PC-3 (cell line): ENCODE measurements around the gene MC1R. TPM values are rescaled to one million over a fixed set of nuclear protein-coding genes. Genes with fewer than 3 reads are reported as not detected.

Source experiments
- ATAC-seq: fragments of 200-7000 bp; cut with Tn5 transposase; 2 replicates; pipeline ENCODE4 v1.9.1; 2020; ENCODE audit warnings: mild to moderate bottlenecking, moderate library complexity
- BruUV-seq: library from RNA; stranded (reverse); fragments of 400-500 nt; replicated peaks from 2 replicates; lab custom pipeline; 2021; lab: Mats Ljungman, UMichigan
- CTCF ChIA-PET: fragments of 300-600 bp; sonication (Branson Sonifier 250); formaldehyde crosslinking; loops from one replicate; lab custom pipeline; 2022; ENCODE audit warnings: antibody characterized with exemption; lab: Charles Lee
- POLR2A ChIA-PET: fragments of 300-600 bp; sonication (Branson Sonifier 250); formaldehyde crosslinking; loops from one replicate; lab custom pipeline; 2022; ENCODE audit warnings: antibody characterized with exemption; ENCODE audit not compliant: unreplicated experiment; lab: Charles Lee
- DNase-seq: peaks from one replicate; pipeline ENCODE4 v3.0.0-alpha.2; 2015
- H2AFZ ChIP-seq: fragments of 300-600 bp; sonication (generic); 2 replicates; pipeline ENCODE4 v1.6.0; 2016; ENCODE audit warnings: antibody characterized with exemption, low read length
- H3F3A ChIP-seq: fragments of 300-600 bp; sonication (generic); one replicate; pipeline ENCODE4 v1.6.0; 2017; ENCODE audit warnings: antibody characterized with exemption, low read length, control low read depth, mild to moderate bottlenecking; ENCODE audit not compliant: unreplicated experiment
- H3K27ac ChIP-seq: fragments of 300-600 bp; sonication (generic); 2 replicates; pipeline ENCODE4 v1.5.1; 2016; ENCODE audit warnings: mild to moderate bottlenecking, low read length
- H3K27me3 ChIP-seq: fragments of 300-600 bp; sonication (generic); 2 replicates; pipeline ENCODE4 v1.6.1; 2016; ENCODE audit warnings: low read length, mixed read lengths
- H3K36me3 ChIP-seq: fragments of 300-600 bp; sonication (generic); 2 replicates; pipeline ENCODE4 v1.6.1; 2016; ENCODE audit warnings: low read depth, mixed run types, low read length, mixed read lengths
- H3K4me1 ChIP-seq: fragments of 300-600 bp; sonication (generic); 2 replicates; pipeline ENCODE4 v1.5.1; 2016; ENCODE audit warnings: low read length; ENCODE audit not compliant: insufficient read depth
- H3K4me2 ChIP-seq: fragments of 300-600 bp; sonication (generic); 2 replicates; pipeline ENCODE4 v1.6.0; 2016; ENCODE audit warnings: low read length
- H3K4me3 ChIP-seq: fragments of 300-600 bp; sonication (generic); 2 replicates; pipeline ENCODE4 v1.5.1; 2016; ENCODE audit warnings: mild to moderate bottlenecking, low read length, mixed read lengths
- H3K79me2 ChIP-seq: fragments of 300-600 bp; sonication (generic); 2 replicates; pipeline ENCODE4 v1.6.1; 2017; ENCODE audit warnings: low read length, mixed read lengths
- H3K9ac ChIP-seq: fragments of 300-600 bp; sonication (generic); 2 replicates; pipeline ENCODE4 v1.6.0; 2016; ENCODE audit warnings: mild to moderate bottlenecking, low read length
- H3K9me2 ChIP-seq: fragments of 300-600 bp; sonication (generic); replicated peaks from 2 replicates; pipeline ENCODE4 v1.6.1; 2016; ENCODE audit warnings: mixed run types, low read length, mixed read lengths
- H3K9me3 ChIP-seq: fragments of 300-600 bp; sonication (generic); 2 replicates; pipeline ENCODE4 v1.6.1; 2016; ENCODE audit warnings: low read length, mixed read lengths
- H4K20me1 ChIP-seq: fragments of 300-600 bp; sonication (generic); 2 replicates; pipeline ENCODE4 v1.6.1; 2016; ENCODE audit warnings: low read length, mixed read lengths
- EZH2 ChIP-seq: fragments of 300-600 bp; sonication (generic); IDR thresholded peaks from one replicate; pipeline ENCODE4 v1.6.1; 2017; ENCODE audit warnings: antibody characterized with exemption, mild to moderate bottlenecking, low read length; ENCODE audit not compliant: unreplicated experiment
- EZH2phosphoT487 ChIP-seq: fragments of 300-600 bp; sonication (generic); IDR thresholded peaks from 2 replicates; pipeline ENCODE4 v1.6.1; 2018; ENCODE audit warnings: mild to moderate bottlenecking, antibody characterized with exemption, low read length, borderline replicate concordance
- intact Hi-C: fragments of 100-400 bp; cut with micrococcal nuclease; formaldehyde crosslinking; loops from 2 replicates; pipeline ENCODE4 v1.9.0; 2023
- total RNA-seq: library from RNA; depleted of rRNA; stranded (reverse); fragments of >200 nt; gene quantifications from 2 replicates; pipeline ENCODE4 v1.2.3, GENCODE V29; 2014
- TF ChIP-seq, protein P1 (sequence below): fragments of 300-600 bp; sonication (generic); conservative IDR thresholded peaks from 2 replicates; pipeline ENCODE4 v1.5.1; 2017; ENCODE audit warnings: antibody characterized with exemption, low read depth, mild to moderate bottlenecking, low read length

Gene MC1R
- total RNA-seq, 1 experiment from 2014 or later, result 4.2 TPM

DNA sequence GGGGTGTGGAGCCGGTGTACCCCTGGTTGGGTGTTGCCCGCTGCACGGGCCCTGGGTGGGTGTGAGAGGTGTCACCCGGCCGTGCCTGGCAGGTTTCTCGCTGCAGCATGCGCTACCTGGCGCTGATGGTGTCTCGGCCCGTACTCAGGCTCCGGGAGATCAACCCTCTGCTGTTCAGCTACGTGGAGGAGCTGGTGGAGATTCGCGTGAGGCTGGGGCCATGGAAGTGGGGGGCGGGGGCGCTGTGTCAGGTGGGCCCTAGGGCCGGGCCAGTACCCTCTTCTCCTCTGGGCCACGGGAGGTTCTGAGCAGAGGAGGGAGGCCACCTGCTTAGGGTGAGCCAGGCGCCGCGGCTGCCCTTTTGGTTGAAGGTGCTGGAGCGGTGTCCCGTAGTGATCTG lies 43.3 kb downstream of the MC1R start:
- POLR2A ChIA-PET, result no interaction called here
- H3K9ac ChIP-seq, result no peak overlapping the region
- DNase-seq, result no peak
- no peaks in the 10 kb centered on the region for H3K9me3 ChIP-seq
- no peaks in the 10 kb centered on the region for H3K36me3 ChIP-seq
- H3K4me1 ChIP-seq, result no peaks in the 10 kb centered on the region
- H3K9me2 ChIP-seq, result no peaks in the 10 kb centered on the region
- no peaks in the 10 kb centered on the region for H3F3A ChIP-seq
- no peak overlapping the region for H3K4me3 ChIP-seq
- no peaks in the 10 kb centered on the region for H3K27me3 ChIP-seq
- TF ChIP-seq, protein P1, sequence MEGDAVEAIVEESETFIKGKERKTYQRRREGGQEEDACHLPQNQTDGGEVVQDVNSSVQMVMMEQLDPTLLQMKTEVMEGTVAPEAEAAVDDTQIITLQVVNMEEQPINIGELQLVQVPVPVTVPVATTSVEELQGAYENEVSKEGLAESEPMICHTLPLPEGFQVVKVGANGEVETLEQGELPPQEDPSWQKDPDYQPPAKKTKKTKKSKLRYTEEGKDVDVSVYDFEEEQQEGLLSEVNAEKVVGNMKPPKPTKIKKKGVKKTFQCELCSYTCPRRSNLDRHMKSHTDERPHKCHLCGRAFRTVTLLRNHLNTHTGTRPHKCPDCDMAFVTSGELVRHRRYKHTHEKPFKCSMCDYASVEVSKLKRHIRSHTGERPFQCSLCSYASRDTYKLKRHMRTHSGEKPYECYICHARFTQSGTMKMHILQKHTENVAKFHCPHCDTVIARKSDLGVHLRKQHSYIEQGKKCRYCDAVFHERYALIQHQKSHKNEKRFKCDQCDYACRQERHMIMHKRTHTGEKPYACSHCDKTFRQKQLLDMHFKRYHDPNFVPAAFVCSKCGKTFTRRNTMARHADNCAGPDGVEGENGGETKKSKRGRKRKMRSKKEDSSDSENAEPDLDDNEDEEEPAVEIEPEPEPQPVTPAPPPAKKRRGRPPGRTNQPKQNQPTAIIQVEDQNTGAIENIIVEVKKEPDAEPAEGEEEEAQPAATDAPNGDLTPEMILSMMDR, result no peak
- TF ChIP-seq EZH2phosphoT487 (no peak), EZH2 (no peak)
- H3K4me2 ChIP-seq, result no peak overlapping the region
- H2AFZ ChIP-seq, result no peak overlapping the region
- H3K79me2 ChIP-seq, result no peaks in the 10 kb centered on the region
- CTCF ChIA-PET, result no interaction called here
- H4K20me1 ChIP-seq, result no peaks in the 10 kb centered on the region
- intact Hi-C loops, result no loop called here
- no TSS peak for BruUV-seq
- no peak overlapping the region for H3K27ac ChIP-seq
- ATAC-seq, result no peak

DNA sequence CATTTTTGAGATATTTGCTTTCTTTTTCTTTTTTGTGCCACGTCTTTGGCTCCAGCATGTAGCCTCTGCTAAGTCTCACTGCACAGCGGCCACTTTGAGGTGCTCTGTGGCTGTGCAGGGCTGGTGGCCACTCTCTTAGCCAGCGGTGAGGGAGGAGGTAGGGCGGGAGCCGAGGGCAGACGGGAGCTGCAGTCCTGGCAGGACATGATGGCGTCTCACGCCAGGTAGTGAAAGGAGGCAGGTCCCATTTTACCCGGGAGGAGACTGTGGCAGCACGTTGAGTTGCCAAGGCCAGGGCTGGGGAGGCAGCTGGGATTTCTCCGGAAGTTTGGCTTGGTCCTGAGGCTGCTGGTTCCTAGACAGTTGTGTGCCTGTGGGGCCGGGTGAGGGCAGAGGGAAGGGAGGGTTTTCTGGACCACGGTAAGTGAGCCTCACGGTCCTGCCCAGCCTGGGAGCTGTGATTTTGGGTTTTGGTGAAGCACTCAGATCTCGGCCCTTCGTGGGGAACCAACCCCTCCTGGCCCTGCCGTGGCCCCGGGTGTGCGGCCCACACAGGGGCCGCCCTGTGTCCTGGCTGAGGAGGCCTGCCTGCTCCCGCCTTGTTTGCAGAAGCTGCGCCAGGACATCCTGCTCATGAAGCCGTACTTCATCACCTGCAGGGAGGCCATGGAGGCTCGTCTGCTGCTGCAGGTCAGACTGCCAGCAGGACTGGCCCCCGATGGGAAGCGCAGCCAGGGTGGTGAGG lies 44.3 kb downstream of the MC1R start:
- POLR2A ChIA-PET, result no interaction called here
- H3K36me3 ChIP-seq, result no peaks in the 10 kb centered on the region
- no TSS peak for BruUV-seq

GRCh38 chr16:89964201-89964600 lies 45.5 kb downstream of the MC1R start:
- no peaks in the 10 kb centered on the region for H3K27me3 ChIP-seq
- POLR2A ChIA-PET, result no interaction called here
- no peaks in the 10 kb centered on the region for H3F3A ChIP-seq
- intact Hi-C loops, result no loop called here
- H3K4me3 ChIP-seq, result no peak overlapping the region
- H3K79me2 ChIP-seq, result no peaks in the 10 kb centered on the region
- no peaks in the 10 kb centered on the region for H3K9me3 ChIP-seq
- no peaks in the 10 kb centered on the region for H3K36me3 ChIP-seq
- H3K27ac ChIP-seq, result no peak overlapping the region
- no peaks in the 10 kb centered on the region for H3K9me2 ChIP-seq
- no peak overlapping the region for H3K9ac ChIP-seq
- CTCF ChIA-PET, result no interaction called here
- TF ChIP-seq, protein P1, result no peak
- no peak for TF ChIP-seq EZH2phosphoT487
- TF ChIP-seq EZH2, result no peak
- BruUV-seq, result no TSS peak
- DNase-seq (no peak), ATAC-seq (no peak)
- H3K4me1 ChIP-seq, result no peaks in the 10 kb centered on the region
- no peaks in the 10 kb centered on the region for H4K20me1 ChIP-seq
- H3K4me2 ChIP-seq, result no peak overlapping the region
- no peak overlapping the region for H2AFZ ChIP-seq

More for the DNA sequence above, 44.3 kb downstream of the MC1R start:
- H3K27ac ChIP-seq, result no peak overlapping the region
- ATAC-seq, result no peak
- H2AFZ ChIP-seq, result no peak overlapping the region
- DNase-seq, result no peak
- H3K9me2 ChIP-seq, result no peaks in the 10 kb centered on the region
- no peaks in the 10 kb centered on the region for H3K9me3 ChIP-seq
- intact Hi-C loops, result no loop called here
- H3K4me2 ChIP-seq, result no peak overlapping the region
- CTCF ChIA-PET, result no interaction called here
- H3F3A ChIP-seq, result no peaks in the 10 kb centered on the region
- no peak overlapping the region for H3K9ac ChIP-seq
- no peaks in the 10 kb centered on the region for H3K4me1 ChIP-seq
- H3K4me3 ChIP-seq, result no peak overlapping the region
- H3K79me2 ChIP-seq, result no peaks in the 10 kb centered on the region
- no peaks in the 10 kb centered on the region for H4K20me1 ChIP-seq
- H3K27me3 ChIP-seq, result no peaks in the 10 kb centered on the region
- no peak for TF ChIP-seq EZH2
- TF ChIP-seq EZH2phosphoT487, result no peak
- TF ChIP-seq, protein P1, result no peak
